ENCODE data around the gene ARHGAP44. TPM values are rescaled to one million over a fixed set of nuclear protein-coding genes. Genes with fewer than 3 reads are reported as not detected.

ARHGAP44 gene
- total and polyA plus RNA-seq, 2 of the 4 experiments (the other 2 are of a cell fraction), result 0.54 to 1.0 TPM

GRCh38 chr17:12830777-12831247 is 41.5 kb downstream of the ARHGAP44 start:
- in situ Hi-C loops (cut with MboI; ENCODE audit: low sequenced_read_pairs) (no loop called here), intact Hi-C loops (cut with micrococcal nuclease) (no loop called here), dilution Hi-C loops (cut with HindIII; ENCODE audit: low sequenced_read_pairs, unreplicated experiment) (no loop called here)
- CTCF ChIA-PET, result no interaction called here
- H4K91ac ChIP-seq (ENCODE audit: insufficient read depth, low read depth, low read length), result no peak overlapping the region
- no peak overlapping the region for H3K4me3 ChIP-seq (ENCODE audit: insufficient read depth, low read depth, low read length)
- H3K36me3 ChIP-seq (ENCODE audit: control insufficient read depth, insufficient read depth, low read length), result no peaks in the 10 kb centered on the region
- H3K14ac ChIP-seq (replicated peaks; ENCODE audit: low read depth, low read length), result no peak overlapping the region
- no peak overlapping the region for H4K8ac ChIP-seq (ENCODE audit: low read depth in 2 of 2, low read length in 2 of 2)
- H3K9me1 ChIP-seq (ENCODE audit: insufficient read depth, low read length), result no peaks in the 10 kb centered on the region
- no peaks in the 10 kb centered on the region for H3K4me1 ChIP-seq (ENCODE audit: control insufficient read depth, insufficient read depth, low read length)
- no peak overlapping the region for H2AK5ac ChIP-seq (ENCODE audit: low read depth, low read length)
- H4K5ac ChIP-seq (ENCODE audit: low read depth, low read length), result no peak overlapping the region
- H2BK20ac ChIP-seq (ENCODE audit: low read depth, low read length), result no peak overlapping the region
- no peak overlapping the region for H3K23ac ChIP-seq (ENCODE audit: low read depth, low read length)
- no peak for TF ChIP-seq CTCF (conservative IDR thresholded peaks at IDR 0.05; ENCODE audit: low read depth, low read length)
- TF ChIP-seq CEBPB (IDR thresholded peaks at IDR 0.05; ENCODE audit: low read depth, low read length), result no peak
- no peak for TF ChIP-seq MXI1 (IDR thresholded peaks at IDR 0.05; ENCODE audit: borderline replicate concordance, low read depth, low read length)
- no peak for TF ChIP-seq CHD1 (IDR thresholded peaks at IDR 0.05; ENCODE audit: low read depth, low read length)
- no peak for TF ChIP-seq MAFK (IDR thresholded peaks at IDR 0.05; ENCODE audit: low read depth, low read length)
- TF ChIP-seq BHLHE40 (IDR thresholded peaks at IDR 0.05; ENCODE audit: low read depth, low read length), result no peak
- TF ChIP-seq USF2 (IDR thresholded peaks at IDR 0.05; ENCODE audit: low read depth, low read length), result no peak
- TF ChIP-seq NFE2L2 (IDR thresholded peaks at IDR 0.05; ENCODE audit: low read depth, low read length), result no peak
- POLR2A ChIA-PET (ENCODE audit: unreplicated experiment), result no interaction called here
- no peak overlapping the region for H3K4ac ChIP-seq (ENCODE audit: low read depth, low read length)
- H3K9me3 ChIP-seq (ENCODE audit: control insufficient read depth, insufficient read depth, low read length), result peaks cover 10% of the 10 kb centered on the region
- H3K27me3 ChIP-seq (ENCODE audit: control insufficient read depth, insufficient read depth, low read length), result no peaks in the 10 kb centered on the region
- no peak overlapping the region for H3K4me2 ChIP-seq (ENCODE audit: low read depth, low read length)
- no peaks in the 10 kb centered on the region for H3K79me1 ChIP-seq (ENCODE audit: low read depth in 1 of 2, low read length in 2 of 2)
- H2BK5ac ChIP-seq (ENCODE audit: low read depth, low read length, poor library complexity, severe bottlenecking), result no peak overlapping the region
- no peak overlapping the region for H3K18ac ChIP-seq (ENCODE audit: low read depth, low read length)
- DNase-seq, result no peak
- H4K20me1 ChIP-seq (ENCODE audit: insufficient read depth, low read length), result no peaks in the 10 kb centered on the region
- H3K9ac ChIP-seq (ENCODE audit: low read depth, low read length), result no peak overlapping the region
- no peak overlapping the region for H2AFZ ChIP-seq (replicated peaks; ENCODE audit: low read length, poor library complexity)
- no peak for ATAC-seq (ENCODE audit: low read depth)
- no peak overlapping the region for H2BK15ac ChIP-seq (ENCODE audit: low read depth, low read length)
- H2AK9ac ChIP-seq (replicated peaks; ENCODE audit: low read depth, low read length, poor library complexity), result no peak overlapping the region
- H3K27ac ChIP-seq (ENCODE audit: insufficient read depth, low read length), result no peak overlapping the region
- BruUV-seq (replicated peaks), result no TSS peak
- no peak overlapping the region for H3K56ac ChIP-seq (ENCODE audit: extremely low read depth, insufficient read depth, low read length)
- no peak overlapping the region for H2BK120ac ChIP-seq (ENCODE audit: low read depth, low read length)
- no CpG with 5 or more reads among the region's 3 CpGs for WGBS, 2 experiments (ENCODE audit: extremely low coverage in 2 of 2, insufficient read length in 1 of 2)

Data from IMR-90 (cell line).